SH-SY5Y (cell line): ENCODE results near the gene HSPB9.

Experiments used
- GATA2 ChIP-seq: IDR thresholded peaks from 2 replicates; pipeline ENCODE4 v1.6.1; 2011; ENCODE audit warnings: mild to moderate bottlenecking, low read depth, low read length
- GATA3 ChIP-seq: IDR thresholded peaks from 2 replicates; pipeline ENCODE4 v1.6.1; 2011; ENCODE audit warnings: low read depth, mild to moderate bottlenecking, low read length, moderate library complexity

The HSPB9 gene

GRCh38 chr17:42110301-42111264 is 12.0 kb upstream of the HSPB9 start:
- TF ChIP-seq GATA3 (no peak), GATA2 (no peak)

GRCh38 chr17:42111265-42111636 is 11.4 kb upstream of the HSPB9 start:
- TF ChIP-seq GATA2 = no peak
- no peak for TF ChIP-seq GATA3

GRCh38 chr17:42111871-42112551 is 10.6 kb upstream of the HSPB9 start:
- no peak for TF ChIP-seq GATA2
- no peak for TF ChIP-seq GATA3

GRCh38 chr17:42112552-42113176 is 9.9 kb upstream of the HSPB9 start, which contains the start of gene DHX58:
Gene DHX58, minus strand, starts transcription at chr17:42112714. Its CDS starts 822 bp downstream, at chr17:42111892.
- TF ChIP-seq GATA3 (no peak), GATA2 (no peak)

- TF ChIP-seq GATA2 (no peak), GATA3 (no peak)
Measured at GRCh38 chr17:42113293-42114069, 9.1 kb upstream of the HSPB9 start.

- TF ChIP-seq GATA3 (no peak), GATA2 (no peak)
Measured at GRCh38 chr17:42114118-42114517, 8.5 kb upstream of the HSPB9 start.

GRCh38 chr17:42116705-42117396 is 5.8 kb upstream of the HSPB9 start:
- TF ChIP-seq GATA2 (no peak), GATA3 (no peak)

- TF ChIP-seq GATA3 = no peak
- no peak for TF ChIP-seq GATA2
Measured at GRCh38 chr17:42117397-42118125, 5.0 kb upstream of the HSPB9 start.

GRCh38 chr17:42118126-42118510 is 4.5 kb upstream of the HSPB9 start:
- TF ChIP-seq GATA3 (no peak), GATA2 (no peak)

- TF ChIP-seq GATA3 (no peak), GATA2 (no peak)
Measured at GRCh38 chr17:42118545-42118944, 4.1 kb upstream of the HSPB9 start.

GRCh38 chr17:42119301-42119700 is 3.3 kb upstream of the HSPB9 start:
- no peak for TF ChIP-seq GATA3
- TF ChIP-seq GATA2 = no peak

GRCh38 chr17:42120161-42120769 is 2.3 kb upstream of the HSPB9 start:
- TF ChIP-seq GATA2 (no peak), GATA3 (no peak)
